Activated T-helper 1 cell treated with anti-CD3 and anti-CD28 coated beads, Interleukin-2, amount 50 U/mL, for 16 hours (primary cell): ENCODE results near the gene OR6X1.

Experiments
- DNase-seq, 2 donors: peaks; one replicate each; pipeline ENCODE4 v3.0.0-alpha.2; 2020; ENCODE audit warnings: low read depth in 1 of 2, low spot score in 1 of 2

Gene OR6X1

GRCh38 chr11:123754101-123754568 lies at the start of gene OR6X1:
OR6X1 (minus strand) TSS chr11:123754518; CDS start chr11:123754518, 0 bp downstream.
- no peak for DNase-seq

- no peak for DNase-seq
These were observed 47.4 kb upstream of the OR6X1 start for GRCh38 chr11:123801765-123802164.

- DNase-seq = no peak
These were observed 45.7 kb upstream of the OR6X1 start for GRCh38 chr11:123800036-123800435.

- no peak for DNase-seq
These were observed 45.1 kb upstream of the OR6X1 start for GRCh38 chr11:123799438-123799837.

GRCh38 chr11:123798513-123799252 lies 44.4 kb upstream of the OR6X1 start:
- DNase-seq = no peak

GRCh38 chr11:123798079-123798478 lies 43.8 kb upstream of the OR6X1 start:
- DNase-seq = no peak

- DNase-seq = no peak
These were observed 43.2 kb upstream of the OR6X1 start for GRCh38 chr11:123797541-123797940.

- DNase-seq = no peak
These were observed 42.8 kb upstream of the OR6X1 start for GRCh38 chr11:123797114-123797513.

GRCh38 chr11:123796226-123796625 lies 41.9 kb upstream of the OR6X1 start:
- DNase-seq = no peak

GRCh38 chr11:123783536-123783935 lies 29.2 kb upstream of the OR6X1 start:
- DNase-seq = no peak

- no peak for DNase-seq
These were observed 24.2 kb upstream of the OR6X1 start for GRCh38 chr11:123778511-123778910.

- DNase-seq = no peak
These were observed 21.6 kb upstream of the OR6X1 start for GRCh38 chr11:123775715-123776549.

GRCh38 chr11:123775289-123775688 lies 21.0 kb upstream of the OR6X1 start:
- no peak for DNase-seq

- no peak for DNase-seq
These were observed 19.6 kb upstream of the OR6X1 start for GRCh38 chr11:123773959-123774358.

GRCh38 chr11:123773026-123773425 lies 18.7 kb upstream of the OR6X1 start:
- no peak for DNase-seq

GRCh38 chr11:123771664-123772063 lies 17.3 kb upstream of the OR6X1 start:
- DNase-seq = no peak

- DNase-seq = no peak
These were observed 16.4 kb upstream of the OR6X1 start for GRCh38 chr11:123770712-123771111.

- no peak for DNase-seq
These were observed 11.3 kb upstream of the OR6X1 start for GRCh38 chr11:123765601-123766000.

- DNase-seq = no peak
These were observed 8.1 kb upstream of the OR6X1 start for GRCh38 chr11:123762422-123762821.

GRCh38 chr11:123760894-123761293 lies 6.6 kb upstream of the OR6X1 start:
- DNase-seq = no peak

- DNase-seq = no peak
These were observed 3.7 kb upstream of the OR6X1 start for GRCh38 chr11:123757976-123758375.

GRCh38 chr11:123755813-123756212 lies 1.5 kb upstream of the OR6X1 start:
- DNase-seq = no peak
